Medulla oblongata (tissue), 1 donor: ENCODE measurements around the gene GABRB1.
A peak's percentile ranks its signal among the peaks of the same experiment; 100 is the strongest.

Source experiments
- DNase-seq: peaks from one replicate; pipeline ENCODE4 v3.0.0-alpha.2; 2015; ENCODE audit errors: extremely low spot score

GABRB1 gene

GRCh38 chr4:47049347-47049746 lies 18.0 kb downstream of the GABRB1 start:
- no peak for DNase-seq

GRCh38 chr4:47050761-47051725 lies 19.7 kb downstream of the GABRB1 start:
- peak; percentile 64 for DNase-seq

GRCh38 chr4:47053485-47053884 lies 22.1 kb downstream of the GABRB1 start:
- DNase-seq: no peak

- DNase-seq: no peak
Measured at GRCh38 chr4:47054130-47054529, 22.8 kb downstream of the GABRB1 start.

- no peak for DNase-seq
Measured at GRCh38 chr4:47057991-47058390, 26.6 kb downstream of the GABRB1 start.

- DNase-seq: no peak
Measured at GRCh38 chr4:47060561-47060960, 29.2 kb downstream of the GABRB1 start.

- DNase-seq: no peak
Measured at GRCh38 chr4:47061435-47061834, 30.1 kb downstream of the GABRB1 start.

- DNase-seq: peak; percentile 72
Measured at GRCh38 chr4:47065051-47065481, 33.7 kb downstream of the GABRB1 start.

- DNase-seq: no peak
Measured at GRCh38 chr4:47068986-47069385, 37.6 kb downstream of the GABRB1 start.

- no peak for DNase-seq
Measured at GRCh38 chr4:47071901-47072341, 40.6 kb downstream of the GABRB1 start.

- DNase-seq: no peak
Measured at GRCh38 chr4:47073647-47074046, 42.3 kb downstream of the GABRB1 start.

- DNase-seq: no peak
Measured at GRCh38 chr4:47074816-47075215, 43.4 kb downstream of the GABRB1 start.

- DNase-seq: no peak
Measured at GRCh38 chr4:47075262-47075661, 43.9 kb downstream of the GABRB1 start.

- DNase-seq: no peak
Measured at GRCh38 chr4:47075919-47076318, 44.6 kb downstream of the GABRB1 start.

- DNase-seq: no peak
Measured at GRCh38 chr4:47084111-47084510, 52.7 kb downstream of the GABRB1 start.

- no peak for DNase-seq
Measured at GRCh38 chr4:47084795-47085194, 53.4 kb downstream of the GABRB1 start.

GRCh38 chr4:47088298-47088697 lies 56.9 kb downstream of the GABRB1 start:
- DNase-seq: peak; percentile 25

GRCh38 chr4:47095884-47096283 lies 64.5 kb downstream of the GABRB1 start:
- DNase-seq: no peak

GRCh38 chr4:47101453-47101852 lies 70.1 kb downstream of the GABRB1 start:
- DNase-seq: no peak

- no peak for DNase-seq
Measured at GRCh38 chr4:47104986-47105385, 73.6 kb downstream of the GABRB1 start.

GRCh38 chr4:47106561-47106960 lies 75.2 kb downstream of the GABRB1 start:
- no peak for DNase-seq

GRCh38 chr4:47109379-47109778 lies 78.0 kb downstream of the GABRB1 start:
- no peak for DNase-seq

- DNase-seq: no peak
Measured at GRCh38 chr4:47110546-47111132, 79.3 kb downstream of the GABRB1 start.
